Stimulated activated CD8-positive, alpha-beta memory T cell treated with anti-CD3 and anti-CD28 coated beads, Interleukin-4, amount 100 ng/mL, for 1 hour (primary cell): ENCODE results near the gene ZCCHC24.
"Not testable (repeated sequence)": the region's sequence is repeated elsewhere in the genome, so short reads cannot be mapped to it uniquely, and the experiment has no call there.

Experiments used
- DNase-seq, 2 donors: peaks; one replicate each; pipeline ENCODE4 v3.0.0-alpha.2; 2020; ENCODE audit warnings: low read depth in 2 of 2, low spot score in 1 of 2

ZCCHC24 gene

DNA sequence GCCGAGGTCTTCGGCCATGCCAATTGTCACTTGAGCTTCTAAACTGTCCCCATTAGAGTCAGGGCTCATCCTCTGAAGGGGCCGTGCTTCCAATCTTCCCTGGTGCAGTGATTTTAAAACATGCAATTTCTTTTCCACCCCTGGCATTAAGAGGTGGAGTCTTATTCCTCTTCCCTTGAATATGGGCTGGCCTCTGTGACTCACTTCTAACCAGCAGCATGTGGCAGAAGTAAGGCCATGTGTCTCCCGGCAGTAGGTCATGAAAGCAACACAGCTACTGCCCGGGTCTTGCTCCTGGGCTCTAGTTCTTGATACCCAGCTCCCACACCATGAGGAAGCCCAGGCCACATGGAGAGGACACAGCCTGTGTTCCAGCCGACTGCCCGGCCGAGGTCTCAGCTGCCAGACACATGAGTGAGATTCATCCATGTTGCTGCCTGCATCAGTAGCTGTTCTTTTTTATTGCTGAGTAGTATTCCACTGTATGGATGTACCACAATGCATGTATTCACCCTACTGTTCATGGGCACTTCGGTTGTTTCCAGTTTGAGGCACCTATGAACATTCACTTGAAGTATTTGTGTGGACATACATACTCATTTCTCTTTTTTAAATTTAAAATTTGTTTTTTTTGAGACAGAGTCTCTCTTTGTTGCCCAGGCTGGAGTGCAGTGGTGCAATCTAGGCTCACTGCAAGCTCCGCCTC, 112.7 kb downstream of the ZCCHC24 start:
- DNase-seq = not testable (repeated sequence)
